ENCODE measurements around the gene JAKMIP1.

JAKMIP1 gene

GRCh38 chr4:5992171-5992827 lies 208.1 kb downstream of the JAKMIP1 start:
- no peak for DNase-seq (ENCODE audit: low read depth)

- DNase-seq (ENCODE audit: low read depth): no peak
These were observed 208.9 kb downstream of the JAKMIP1 start for GRCh38 chr4:5991405-5991804.

DNA sequence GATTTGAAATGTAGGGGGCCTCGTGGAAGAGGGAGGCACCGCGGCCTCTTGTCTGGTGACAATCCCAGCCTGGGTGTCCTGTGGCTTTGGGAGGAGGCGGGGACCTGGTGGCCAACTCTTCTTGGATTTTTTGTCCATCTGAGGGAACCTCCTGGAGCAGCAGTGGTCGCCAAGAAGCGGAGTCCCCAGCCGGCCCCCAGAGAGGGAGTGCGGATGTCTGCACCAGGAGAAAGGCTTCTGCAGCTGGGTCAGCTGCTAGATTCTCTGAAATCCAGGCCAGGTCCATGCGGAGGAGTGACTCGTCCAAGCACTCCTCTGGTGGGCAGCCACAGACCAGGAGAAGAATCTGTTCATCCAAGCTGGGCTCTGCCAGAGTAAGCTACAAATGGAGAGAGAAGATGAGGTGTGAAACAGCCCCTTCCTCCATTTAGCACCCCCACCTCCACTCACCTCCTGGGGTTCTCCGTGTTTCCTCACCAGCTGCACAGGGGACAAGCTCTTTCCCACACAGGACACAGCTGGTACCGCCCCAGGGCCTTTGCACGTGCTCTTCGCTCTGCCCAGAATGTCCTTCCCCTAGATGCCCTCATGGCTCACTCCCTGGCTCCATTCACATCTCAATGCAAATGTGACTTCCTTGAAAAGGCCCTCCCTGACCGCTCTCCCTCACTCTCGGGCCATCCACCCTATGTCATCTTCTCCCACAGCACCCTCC lies 209.7 kb downstream of the JAKMIP1 start:
- DNase-seq (ENCODE audit: low read depth): no peak

DNA sequence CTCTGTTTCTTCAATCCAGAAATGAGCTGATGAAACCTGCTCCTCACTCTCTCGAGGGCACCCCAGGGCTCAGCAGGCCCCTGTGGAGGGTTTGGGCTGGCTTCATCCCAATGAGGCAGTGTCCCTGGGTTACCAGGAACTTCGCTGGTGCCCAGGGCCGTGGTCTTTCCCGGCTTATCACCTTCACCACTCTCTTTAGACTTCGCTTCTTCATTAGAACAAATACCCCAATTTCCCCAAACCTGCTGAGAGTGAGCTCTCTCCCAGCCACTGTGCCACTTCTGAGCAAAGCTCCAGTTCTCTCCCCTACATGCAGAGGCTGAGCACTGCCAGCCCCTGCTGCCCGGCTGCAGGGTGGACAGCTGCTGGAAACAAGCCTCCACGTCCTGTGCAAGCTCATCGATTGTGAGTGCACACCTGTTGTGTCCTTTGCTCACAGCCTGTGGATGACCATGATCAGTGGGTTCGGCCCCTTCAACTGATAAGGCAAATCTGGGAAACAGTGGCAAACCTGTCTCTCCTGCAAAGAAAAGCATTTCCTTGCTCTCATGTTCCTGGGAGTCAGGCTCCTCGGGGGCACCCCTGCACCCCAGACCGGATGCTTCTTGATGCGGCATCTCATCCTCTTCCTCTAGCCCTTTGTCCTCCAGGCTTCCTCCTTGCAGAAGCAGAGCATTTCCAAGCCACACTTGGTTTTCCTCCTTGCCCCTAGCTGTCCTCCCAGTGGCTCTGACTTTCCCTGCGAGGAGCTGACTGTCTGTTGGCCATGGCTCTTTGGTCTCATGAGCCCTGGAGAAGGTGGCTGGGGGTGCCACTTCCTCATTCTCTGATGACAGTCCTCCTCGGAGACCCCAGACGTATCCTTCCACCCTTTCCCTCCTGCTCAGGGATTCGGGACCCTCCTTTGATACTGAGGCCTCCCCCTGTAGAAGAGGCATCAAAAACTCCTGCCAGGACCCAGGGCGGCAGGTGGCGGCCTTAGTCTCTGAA lies 210.8 kb downstream of the JAKMIP1 start:
- DNase-seq (ENCODE audit: low read depth): no peak

GRCh38 chr4:5988086-5988845 lies 212.1 kb downstream of the JAKMIP1 start:
- DNase-seq (ENCODE audit: low read depth): no peak

DNA sequence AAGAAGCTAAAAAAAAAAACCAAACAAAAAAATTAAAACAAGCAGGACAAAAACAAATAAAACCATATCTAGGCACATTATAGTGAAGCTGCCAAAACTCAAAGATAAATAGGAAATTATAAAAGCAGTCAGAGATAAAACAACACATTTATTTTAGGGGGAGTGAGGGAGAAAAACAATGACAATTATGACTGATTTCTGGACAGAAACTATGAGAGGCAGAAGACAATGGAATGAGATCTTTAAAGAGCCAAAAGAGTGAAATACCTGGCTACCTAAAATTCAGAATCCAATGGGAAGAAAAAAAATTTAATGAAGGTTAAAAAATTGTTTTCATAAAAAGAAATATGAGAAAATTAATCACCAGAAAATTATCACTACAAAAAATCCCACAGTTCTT lies 215.5 kb downstream of the JAKMIP1 start:
- no peak for DNase-seq (ENCODE audit: low read depth)

- DNase-seq (ENCODE audit: low read depth): no peak
These were observed 218.0 kb downstream of the JAKMIP1 start for GRCh38 chr4:5982156-5982973.

- DNase-seq (ENCODE audit: low read depth): no peak
These were observed 219.8 kb downstream of the JAKMIP1 start for GRCh38 chr4:5980436-5981155.

DNA sequence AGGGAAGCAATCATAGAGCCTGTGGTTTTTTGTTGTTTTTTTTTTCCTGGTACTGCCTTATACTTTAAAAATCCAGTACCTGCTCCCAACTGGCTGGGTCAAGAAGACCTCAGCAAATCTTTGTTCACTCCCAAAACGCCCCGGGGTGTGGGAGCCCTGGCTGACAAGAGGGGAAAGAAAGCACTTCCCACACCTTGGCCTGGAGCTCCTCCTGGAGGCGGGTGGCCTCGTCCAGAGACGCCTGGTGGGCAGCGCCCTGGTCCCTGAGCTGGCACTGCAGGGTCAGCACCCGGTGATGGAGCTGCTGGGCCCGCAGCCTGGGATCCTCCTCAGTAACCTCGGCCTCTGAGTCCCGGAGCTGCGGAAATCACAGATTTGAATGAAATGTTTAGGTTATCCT lies 220.4 kb downstream of the JAKMIP1 start:
- no peak for DNase-seq (ENCODE audit: low read depth)

DNA sequence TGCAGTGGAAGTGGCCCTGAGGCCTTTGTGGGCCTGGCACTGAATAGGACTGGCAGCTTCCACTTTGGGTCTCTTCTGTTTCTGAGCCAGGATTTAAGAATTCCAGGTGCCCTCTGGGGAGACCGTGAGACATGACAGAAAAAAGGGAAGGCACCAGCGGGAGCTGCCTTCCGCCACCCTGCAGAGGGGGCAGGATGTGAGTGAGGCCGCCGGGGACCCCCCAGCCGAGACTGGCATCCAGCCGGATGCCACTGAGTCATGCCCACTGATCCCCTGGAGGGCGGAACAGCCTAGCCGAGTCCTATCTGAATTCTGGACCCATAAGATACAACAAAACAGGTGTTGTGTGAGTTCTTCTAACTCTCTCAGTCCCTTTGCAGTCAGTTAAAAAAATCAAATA lies 223.4 kb downstream of the JAKMIP1 start:
- DNase-seq (ENCODE audit: low read depth): no peak

- no peak for DNase-seq (ENCODE audit: low read depth)
These were observed 223.9 kb downstream of the JAKMIP1 start for GRCh38 chr4:5976431-5976830.
